Vagina (tissue), 2 donors: ENCODE data around the gene SHCBP1L. TPM values are rescaled to one million over a fixed set of nuclear protein-coding genes. Genes with fewer than 3 reads are reported as not detected.

ENCODE experiments used
- DNase-seq, 2 donors: peaks; one replicate each; pipeline ENCODE4 v3.0.0-alpha.2; 2017; ENCODE audit errors: extremely low spot score in 2 of 2
- H3K27ac ChIP-seq: fragments of 200-600 bp; sonication (generic); one replicate; pipeline ENCODE4 v1.5.1; 2019
- H3K27me3 ChIP-seq: fragments of 200-600 bp; sonication (generic); one replicate; pipeline ENCODE4 v1.5.1; 2019
- H3K36me3 ChIP-seq, 2 donors: fragments of 200-600 bp; sonication (generic); one replicate each; pipeline ENCODE4 v1.5.1; 2017 to 2019
- H3K4me1 ChIP-seq: fragments of 200-600 bp; sonication (generic); one replicate; pipeline ENCODE4 v1.5.1; 2019
- H3K4me3 ChIP-seq, 2 donors: fragments of 200-600 bp; sonication (generic); 1 replicate in 1 of 2; 2 replicates in 1 of 2; pipeline ENCODE4 v1.5.1; 2016 to 2019
- H3K9me3 ChIP-seq: fragments of 200-600 bp; sonication (generic); one replicate; pipeline ENCODE4 v1.5.1; 2019
- CTCF ChIP-seq, 3 experiments: fragments of 450-650 bp in 2 of 3; fragments of 200-600 bp in 1 of 3; sonication (generic) in 1 of 3; IDR thresholded peaks; one replicate each; pipeline ENCODE4 v1.5.1; 2017 to 2019; ENCODE audit warnings: antibody characterized with exemption in 3 of 3, mild to moderate bottlenecking in 2 of 3, moderate library complexity in 2 of 3
- POLR2A ChIP-seq, 2 donors: fragments of 450-650 bp; IDR thresholded peaks; one replicate each; pipeline ENCODE4 v1.6.1; 2017; ENCODE audit warnings: antibody characterized with exemption in 2 of 2, mild to moderate bottlenecking in 2 of 2, moderate library complexity in 2 of 2
- POLR2AphosphoS5 ChIP-seq, 2 donors: sonication (generic); formaldehyde crosslinking; IDR thresholded peaks; one replicate each; pipeline ENCODE4 v1.9.0; 2017; ENCODE audit warnings: antibody characterized with exemption in 2 of 2, mild to moderate bottlenecking in 2 of 2, low read depth in 1 of 2; ENCODE audit not compliant: insufficient read depth in 1 of 2
- intact Hi-C: fragments of 100-400 bp; cut with DNase I; formaldehyde crosslinking; loops from one replicate; pipeline ENCODE4 v1.15.1; 2023
- total RNA-seq: library from RNA; depleted of rRNA; stranded (reverse); fragments of >200 nt; gene quantifications from one replicate; pipeline ENCODE4 v1.2.3, GENCODE V29; 2016

Gene SHCBP1L
- total RNA-seq, 1 donor from 2014 or later, result not detected

- peaks cover 4 to 79% of the 10 kb centered on the region in 2 donors for H3K36me3 ChIP-seq
- H3K4me1 ChIP-seq, result no peaks in the 10 kb centered on the region
- TF ChIP-seq POLR2A (IDR thresholded peaks at IDR 0.05), result no peak
- no peak for TF ChIP-seq POLR2AphosphoS5 (IDR thresholded peaks at IDR 0.05; ENCODE audit: insufficient read depth in 1 of 2, low read depth in 1 of 2)
- no peak for TF ChIP-seq CTCF (IDR thresholded peaks at IDR 0.05)
- no peaks in the 10 kb centered on the region for H3K9me3 ChIP-seq
- H3K27ac ChIP-seq, result no peak overlapping the region
- DNase-seq, result no peak
- intact Hi-C loops, result no loop called here
- no peaks in the 10 kb centered on the region for H3K27me3 ChIP-seq
- no peak overlapping the region for H3K4me3 ChIP-seq
Observed at GRCh38 chr1:182885591-182885990, 67.4 kb downstream of the SHCBP1L start.

- DNase-seq, result no peak
- no peak overlapping the region for H3K27ac ChIP-seq
- no peaks in the 10 kb centered on the region for H3K9me3 ChIP-seq
- no peak for TF ChIP-seq POLR2A (IDR thresholded peaks at IDR 0.05)
- no peak for TF ChIP-seq POLR2AphosphoS5 (IDR thresholded peaks at IDR 0.05; ENCODE audit: insufficient read depth in 1 of 2, low read depth in 1 of 2)
- no peak for TF ChIP-seq CTCF (IDR thresholded peaks at IDR 0.05)
- H3K4me1 ChIP-seq, result no peaks in the 10 kb centered on the region
- H3K36me3 ChIP-seq, result peaks cover 4 to 86% of the 10 kb centered on the region in 2 donors
- no peak overlapping the region for H3K4me3 ChIP-seq
- intact Hi-C loops, result no loop called here
- no peaks in the 10 kb centered on the region for H3K27me3 ChIP-seq
Observed at GRCh38 chr1:182884872-182885271, 68.1 kb downstream of the SHCBP1L start.

GRCh38 chr1:182877842-182878241 is 75.1 kb downstream of the SHCBP1L start:
- TF ChIP-seq POLR2A (IDR thresholded peaks at IDR 0.05) (no peak), CTCF (IDR thresholded peaks at IDR 0.05) (no peak), POLR2AphosphoS5 (IDR thresholded peaks at IDR 0.05; ENCODE audit: insufficient read depth in 1 of 2, low read depth in 1 of 2) (no peak)
- Histone ChIP-seq H3K36me3 (peaks cover 0 to 99% of the 10 kb centered on the region in 2 donors), H3K4me3 (no peak overlapping the region), H3K9me3 (no peaks in the 10 kb centered on the region), H3K27ac (no peak overlapping the region), H3K4me1 (no peaks in the 10 kb centered on the region), H3K27me3 (no peaks in the 10 kb centered on the region)
- DNase-seq, result no peak
- intact Hi-C loops, result no loop called here

- Histone ChIP-seq H3K4me1 (no peaks in the 10 kb centered on the region), H3K27ac (no peak overlapping the region), H3K27me3 (no peaks in the 10 kb centered on the region), H3K4me3 (no peak overlapping the region), H3K9me3 (no peaks in the 10 kb centered on the region), H3K36me3 (peaks cover 0 to 99% of the 10 kb centered on the region in 2 donors)
- TF ChIP-seq POLR2A (IDR thresholded peaks at IDR 0.05) (no peak), POLR2AphosphoS5 (IDR thresholded peaks at IDR 0.05; ENCODE audit: insufficient read depth in 1 of 2, low read depth in 1 of 2) (no peak), CTCF (IDR thresholded peaks at IDR 0.05) (no peak)
- no peak for DNase-seq
- intact Hi-C loops, result no loop called here
Observed at GRCh38 chr1:182877331-182877730, 75.6 kb downstream of the SHCBP1L start.

GRCh38 chr1:182875889-182876288 is 77.1 kb downstream of the SHCBP1L start:
- no peak for TF ChIP-seq CTCF (IDR thresholded peaks at IDR 0.05)
- TF ChIP-seq POLR2A (IDR thresholded peaks at IDR 0.05), result no peak
- no peak for TF ChIP-seq POLR2AphosphoS5 (IDR thresholded peaks at IDR 0.05; ENCODE audit: insufficient read depth in 1 of 2, low read depth in 1 of 2)
- H3K4me1 ChIP-seq, result no peaks in the 10 kb centered on the region
- DNase-seq, result no peak
- no peaks in the 10 kb centered on the region for H3K27me3 ChIP-seq
- H3K9me3 ChIP-seq, result no peaks in the 10 kb centered on the region
- no peak overlapping the region for H3K27ac ChIP-seq
- peaks cover 0 to 99% of the 10 kb centered on the region in 2 donors for H3K36me3 ChIP-seq
- intact Hi-C loops, result no loop called here
- no peak overlapping the region for H3K4me3 ChIP-seq
